GM19324 (cell line): ENCODE measurements around the gene OARD1.

Experiments used
- ATAC-seq: cut with Tn5 transposase; IDR thresholded peaks from one replicate; pipeline ENCODE4 v1.9.1; 2021; ENCODE audit warnings: mild to moderate bottlenecking, moderate library complexity; ENCODE audit not compliant: unreplicated experiment, low FRiP score

OARD1 gene

GRCh38 chr6:41075651-41076626 lies 3.8 kb upstream of the OARD1 start:
- no peak for ATAC-seq

DNA sequence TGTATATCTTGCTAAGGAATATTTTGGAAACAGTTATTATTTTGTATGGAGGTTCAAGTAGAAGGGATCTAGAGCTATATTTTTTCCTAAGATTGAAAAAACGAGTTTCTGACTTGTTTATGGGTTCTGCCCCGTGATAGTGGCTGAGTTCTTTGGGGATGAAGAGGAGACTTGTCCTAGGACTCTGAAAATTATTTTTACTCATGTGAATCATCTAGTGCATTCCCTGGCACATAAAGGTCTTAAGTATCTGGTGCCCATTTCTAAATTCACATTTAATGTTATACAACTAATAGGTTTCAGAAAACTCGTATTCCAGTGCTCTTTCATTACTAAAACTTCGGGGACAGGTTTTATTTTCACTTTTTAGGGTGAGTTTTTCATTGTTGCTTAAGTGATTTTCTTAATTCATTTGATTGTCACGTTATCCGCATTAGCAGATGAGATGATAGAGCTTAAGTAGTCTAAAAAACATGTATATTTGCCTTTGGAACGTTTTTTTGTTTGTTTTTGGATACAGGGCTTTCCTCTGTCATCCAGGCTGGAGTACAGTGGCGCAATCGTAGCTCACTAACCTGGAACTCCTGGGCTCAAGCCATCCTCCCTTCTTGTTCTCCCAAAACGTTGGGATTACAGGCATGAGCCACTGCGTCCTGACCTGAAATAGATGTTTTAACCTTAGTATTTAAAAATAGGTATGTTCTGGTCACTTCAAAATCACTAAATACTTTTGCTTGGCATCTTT lies 2.7 kb upstream of the OARD1 start:
- ATAC-seq, result no peak

DNA sequence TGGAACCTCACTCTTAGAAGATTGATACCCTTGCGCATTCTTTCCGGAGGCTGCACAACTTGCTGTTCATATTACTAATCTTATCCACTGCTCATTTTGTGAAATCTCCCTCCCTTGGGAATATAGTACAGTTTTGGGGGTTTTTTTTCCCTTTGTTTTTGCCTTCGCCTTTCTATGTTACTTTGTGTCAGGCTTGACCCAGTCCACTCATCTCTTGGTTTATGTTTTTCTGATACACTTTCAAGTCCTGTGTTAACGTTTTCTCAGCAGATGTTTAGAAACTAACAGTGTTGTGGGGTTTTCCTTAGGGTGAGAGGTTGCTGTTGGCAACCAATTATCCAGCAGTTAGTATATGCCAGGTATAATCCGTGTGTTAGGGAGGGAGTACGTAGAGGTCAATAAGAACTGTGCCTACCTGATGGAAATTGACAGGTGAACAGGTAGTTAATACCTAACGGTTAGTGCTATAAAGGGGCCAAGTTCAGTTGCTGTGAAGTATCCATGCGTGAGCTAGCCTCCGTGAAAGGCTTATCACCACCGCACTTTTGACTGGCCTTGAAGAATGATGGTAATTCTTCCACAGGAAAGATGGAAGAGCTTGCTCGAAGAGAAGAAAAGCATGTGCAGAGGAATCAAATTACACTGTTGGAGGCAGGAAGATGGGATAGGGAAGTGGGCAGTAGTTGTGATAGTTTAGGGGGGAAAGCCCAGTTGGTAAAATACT lies 2.0 kb upstream of the OARD1 start:
- no peak for ATAC-seq

DNA sequence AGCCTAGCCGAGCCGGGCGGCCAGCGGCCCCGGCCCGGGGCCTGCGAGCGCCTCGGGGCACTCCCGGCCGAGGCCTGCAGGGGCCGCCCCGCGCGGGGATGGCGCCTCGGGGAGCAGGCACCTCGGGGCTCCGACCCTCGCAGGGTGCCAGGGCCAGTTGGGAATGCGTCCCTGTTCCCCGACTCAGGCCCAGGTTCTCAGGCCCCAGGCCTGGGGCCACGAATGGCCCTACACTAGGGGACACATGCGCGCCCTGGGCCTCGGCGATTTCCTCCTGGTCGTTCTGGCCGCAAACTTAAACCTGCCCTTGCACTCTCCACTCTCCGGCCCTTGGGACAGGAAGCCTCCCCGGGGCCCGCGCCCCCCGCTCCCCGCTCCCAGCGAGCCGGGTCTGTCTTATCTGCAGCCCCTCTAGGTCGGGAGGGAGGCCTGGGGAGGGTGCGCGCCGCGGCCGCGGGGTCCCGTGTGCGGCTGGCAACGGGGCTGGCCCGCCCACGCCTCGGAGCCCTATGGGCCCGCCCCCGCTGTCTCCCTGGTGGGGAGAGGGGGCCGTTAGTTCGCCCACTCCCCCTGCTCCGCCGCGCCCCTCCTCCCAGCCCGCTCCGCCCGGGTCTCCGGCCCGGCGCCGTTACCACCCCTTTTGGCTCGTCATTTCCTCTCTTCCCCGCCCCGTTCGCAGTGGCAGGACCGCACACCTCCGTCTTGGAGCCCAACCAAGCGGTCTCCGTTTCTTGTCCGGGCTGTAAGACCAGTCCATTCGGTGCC lies 1.2 kb upstream of the OARD1 start:
- peak; percentile 30 for ATAC-seq

- ATAC-seq, result peak; percentile 71
These were observed 663 bp upstream of the OARD1 start, which contains the start of gene NFYA for GRCh38 chr6:41072836-41073202. Gene NFYA, plus strand, starts transcription at chr6:41072974. Its CDS starts 6,116 bp downstream, at chr6:41079090.

- no peak for ATAC-seq
These were observed 644 bp downstream of the OARD1 start for GRCh38 chr6:41071501-41071922.

- no peak for ATAC-seq
These were observed 5.3 kb downstream of the OARD1 start for GRCh38 chr6:41066867-41067304.

- no peak for ATAC-seq
These were observed 6.6 kb downstream of the OARD1 start for GRCh38 chr6:41065550-41066026.

DNA sequence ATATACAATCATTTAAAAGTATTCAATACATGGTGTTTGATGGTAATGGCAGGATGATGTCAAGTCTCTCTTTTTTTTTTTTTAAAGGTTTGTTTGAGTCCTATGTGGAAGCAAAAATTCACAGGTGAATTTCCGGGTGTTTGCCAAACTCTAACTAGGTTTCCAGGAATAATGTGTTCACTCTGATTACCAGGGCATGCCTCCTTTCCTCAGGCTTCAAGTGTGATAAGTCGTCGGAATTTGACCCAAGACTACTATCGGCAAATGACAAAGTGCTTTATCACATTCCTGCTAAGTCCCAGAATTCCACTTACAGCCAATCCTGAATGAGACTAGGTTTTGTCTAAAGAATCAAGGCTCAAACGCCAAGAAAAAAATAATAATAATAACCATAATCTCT lies 7.3 kb downstream of the OARD1 start:
- ATAC-seq, result no peak

DNA sequence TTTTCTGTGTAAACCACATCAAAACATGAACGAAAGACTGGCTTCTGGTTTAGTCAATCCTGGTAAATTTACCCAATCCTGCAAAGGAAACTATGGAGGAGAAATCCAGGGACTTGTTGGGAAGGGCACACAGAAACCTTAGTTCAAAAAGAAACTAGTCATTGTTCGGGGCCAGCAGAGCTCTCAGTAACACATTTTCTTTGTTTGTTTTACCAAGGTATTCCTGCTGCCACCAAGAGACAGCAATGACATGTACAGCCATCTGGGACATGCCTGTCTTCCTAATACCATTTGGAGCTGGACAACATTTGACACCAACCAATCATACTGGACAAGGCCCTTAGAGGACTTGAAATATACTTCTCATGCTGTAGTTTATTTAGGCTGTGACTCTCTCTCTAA lies 8.3 kb downstream of the OARD1 start:
- no peak for ATAC-seq

DNA sequence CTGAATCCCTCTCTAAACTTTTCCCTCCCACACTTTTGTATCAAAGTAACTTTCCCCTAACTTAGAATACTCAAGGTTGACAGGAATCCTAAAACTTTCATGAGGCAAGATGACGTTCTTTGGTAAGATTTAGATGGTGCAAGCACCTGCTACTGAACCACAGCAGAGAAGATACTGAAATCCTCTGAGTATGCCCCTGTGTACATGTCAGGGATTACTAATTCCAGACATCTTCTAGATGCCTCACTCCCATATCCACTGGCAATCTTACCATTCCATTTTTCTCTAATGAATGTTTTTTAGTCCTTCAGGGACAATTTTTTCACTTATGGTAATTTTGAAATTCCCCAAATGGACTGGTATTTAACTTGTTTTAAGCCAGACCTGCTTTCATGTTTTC lies 10.1 kb downstream of the OARD1 start:
- ATAC-seq, result no peak

DNA sequence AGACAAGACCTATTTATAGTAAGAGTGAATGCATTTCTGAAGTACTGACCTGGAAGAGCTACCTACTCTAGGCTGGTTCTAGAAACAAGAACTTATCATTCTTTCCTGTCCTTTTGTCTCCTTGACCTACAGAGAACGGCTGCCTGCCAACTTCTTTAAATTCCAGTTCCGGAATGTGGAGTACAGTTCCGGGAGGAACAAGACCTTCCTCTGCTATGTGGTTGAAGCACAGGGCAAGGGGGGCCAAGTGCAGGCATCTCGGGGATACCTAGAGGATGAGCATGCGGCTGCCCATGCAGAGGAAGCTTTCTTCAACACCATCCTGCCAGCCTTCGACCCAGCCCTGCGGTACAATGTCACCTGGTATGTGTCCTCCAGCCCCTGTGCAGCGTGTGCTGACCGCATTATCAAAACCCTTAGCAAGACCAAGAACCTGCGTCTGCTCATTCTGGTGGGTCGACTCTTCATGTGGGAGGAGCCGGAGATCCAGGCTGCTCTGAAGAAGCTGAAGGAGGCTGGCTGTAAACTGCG lies 10.9 kb downstream of the OARD1 start:
- no peak for ATAC-seq

GRCh38 chr6:41059556-41059955 lies 12.6 kb downstream of the OARD1 start:
- no peak for ATAC-seq

GRCh38 chr6:41058783-41059181 lies 13.4 kb downstream of the OARD1 start:
- no peak for ATAC-seq

- ATAC-seq, result no peak
These were observed 15.2 kb downstream of the OARD1 start for GRCh38 chr6:41056768-41057490.

DNA sequence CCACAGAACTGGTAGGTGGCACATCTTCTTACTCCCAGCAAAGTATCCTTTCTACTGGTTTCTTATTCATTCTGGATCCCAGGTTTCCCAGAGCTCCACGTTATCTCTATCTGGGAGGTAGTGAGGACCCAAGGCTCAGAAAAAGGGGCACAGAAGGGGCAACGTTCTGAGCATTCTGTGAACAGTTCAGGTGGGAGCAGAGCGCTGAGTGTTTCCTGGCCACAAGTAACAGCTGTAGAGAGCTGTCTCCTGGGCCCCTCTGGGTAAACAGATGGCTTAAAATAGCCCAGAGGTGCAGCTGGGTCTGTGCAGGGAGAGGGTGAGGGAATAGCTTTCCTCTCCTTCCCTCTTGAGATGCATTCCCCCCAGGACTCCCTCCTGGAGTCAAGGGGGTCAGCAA lies 17.0 kb downstream of the OARD1 start:
- no peak for ATAC-seq

- no peak for ATAC-seq
These were observed 17.6 kb downstream of the OARD1 start for GRCh38 chr6:41054511-41054910.

GRCh38 chr6:41053041-41053440 lies 19.1 kb downstream of the OARD1 start, which contains the start of gene APOBEC2:
Gene APOBEC2, plus strand, starts transcription at chr6:41053202. Its CDS starts 146 bp downstream, at chr6:41053348.
- ATAC-seq, result no peak

DNA sequence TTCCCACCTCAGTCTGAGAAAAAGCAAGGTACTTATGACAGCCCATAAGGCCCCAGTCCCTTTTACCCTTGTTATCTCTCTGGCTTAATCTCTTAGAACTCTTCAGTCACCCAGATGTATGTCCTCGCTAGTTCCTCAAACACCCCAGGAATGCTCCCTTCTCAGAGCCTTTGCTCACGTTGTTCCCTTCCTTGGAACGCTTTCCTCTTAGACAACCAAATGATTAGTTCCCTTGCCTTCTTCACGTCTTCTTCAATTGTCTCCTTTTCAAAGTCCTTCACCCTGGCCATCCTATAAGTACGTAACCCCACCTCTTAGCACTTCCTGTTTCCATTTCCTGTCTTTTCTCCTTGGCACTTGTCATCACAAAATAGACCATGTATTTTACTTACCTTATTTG lies 20.3 kb downstream of the OARD1 start:
- ATAC-seq, result no peak
